Fibroblast of skin of back (primary cell): ENCODE data around the gene HOXC12.

Source experiments
- DNase-seq: peaks from one replicate; pipeline ENCODE4 v3.0.0-alpha.2; 2013

Gene HOXC12

GRCh38 chr12:53998110-53998899 lies 43.6 kb downstream of the HOXC12 start:
- no peak for DNase-seq

- DNase-seq, result no peak
These were observed 44.2 kb downstream of the HOXC12 start for GRCh38 chr12:53998900-53999236.

- DNase-seq, result no peak
These were observed 44.9 kb downstream of the HOXC12 start for GRCh38 chr12:53999559-54000115.

- no peak for DNase-seq
These were observed 45.7 kb downstream of the HOXC12 start, which contains the start of gene HOXC9 for GRCh38 chr12:54000116-54001114. HOXC9 (plus strand) TSS chr12:54000161; CDS start chr12:54000189, 28 bp downstream.

GRCh38 chr12:54001283-54002187 lies 46.8 kb downstream of the HOXC12 start:
- no peak for DNase-seq

- DNase-seq, result no peak
These were observed 47.7 kb downstream of the HOXC12 start for GRCh38 chr12:54002278-54002914.

- DNase-seq, result no peak
These were observed 48.2 kb downstream of the HOXC12 start for GRCh38 chr12:54002915-54003389.

- no peak for DNase-seq
These were observed 48.9 kb downstream of the HOXC12 start for GRCh38 chr12:54003625-54004024.

GRCh38 chr12:54004063-54004840 lies 49.5 kb downstream of the HOXC12 start:
- no peak for DNase-seq

- no peak for DNase-seq
These were observed 50.3 kb downstream of the HOXC12 start for GRCh38 chr12:54004841-54005530.

GRCh38 chr12:54005531-54005852 lies 50.8 kb downstream of the HOXC12 start:
- DNase-seq, result no peak

GRCh38 chr12:54005853-54006558 lies 51.3 kb downstream of the HOXC12 start:
- peak; percentile 69 for DNase-seq

GRCh38 chr12:54006559-54007220 lies 52.0 kb downstream of the HOXC12 start:
- DNase-seq, result no peak

- no peak for DNase-seq
These were observed 53.0 kb downstream of the HOXC12 start for GRCh38 chr12:54007538-54008259.

GRCh38 chr12:54008260-54008552 lies 53.5 kb downstream of the HOXC12 start:
- DNase-seq, result no peak
